MV-4-11 (cell line): ENCODE results near the gene MAST1.
"Not testable (repeated sequence)": the region's sequence is repeated elsewhere in the genome, so short reads cannot be mapped to it uniquely, and the experiment has no call there.

Experiments used
- DNase-seq: peaks from one replicate; lab custom pipeline; 2025; lab: John Stamatoyannopoulos, UW

Gene MAST1

DNA sequence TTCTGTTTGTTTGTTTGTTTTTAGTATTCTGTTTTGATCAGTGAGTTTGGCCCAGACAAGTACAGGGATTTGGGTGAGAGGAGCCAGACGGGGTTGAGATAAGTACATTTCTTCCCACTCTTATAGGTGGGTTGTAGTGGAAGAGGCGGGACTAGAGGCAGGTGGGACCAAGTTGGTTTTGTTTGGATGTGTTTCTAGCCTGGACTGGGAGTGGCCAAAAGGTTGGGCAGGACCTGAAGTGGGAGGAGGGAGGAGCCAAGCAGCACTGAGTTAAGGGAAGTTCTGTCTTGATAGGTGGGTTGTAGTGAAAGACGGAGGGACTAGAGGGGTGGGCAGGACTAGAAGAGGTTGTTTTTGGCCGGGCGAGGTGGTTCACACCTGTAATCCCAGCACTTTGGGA is 33.9 kb downstream of the MAST1 start:
- DNase-seq, result no peak

DNA sequence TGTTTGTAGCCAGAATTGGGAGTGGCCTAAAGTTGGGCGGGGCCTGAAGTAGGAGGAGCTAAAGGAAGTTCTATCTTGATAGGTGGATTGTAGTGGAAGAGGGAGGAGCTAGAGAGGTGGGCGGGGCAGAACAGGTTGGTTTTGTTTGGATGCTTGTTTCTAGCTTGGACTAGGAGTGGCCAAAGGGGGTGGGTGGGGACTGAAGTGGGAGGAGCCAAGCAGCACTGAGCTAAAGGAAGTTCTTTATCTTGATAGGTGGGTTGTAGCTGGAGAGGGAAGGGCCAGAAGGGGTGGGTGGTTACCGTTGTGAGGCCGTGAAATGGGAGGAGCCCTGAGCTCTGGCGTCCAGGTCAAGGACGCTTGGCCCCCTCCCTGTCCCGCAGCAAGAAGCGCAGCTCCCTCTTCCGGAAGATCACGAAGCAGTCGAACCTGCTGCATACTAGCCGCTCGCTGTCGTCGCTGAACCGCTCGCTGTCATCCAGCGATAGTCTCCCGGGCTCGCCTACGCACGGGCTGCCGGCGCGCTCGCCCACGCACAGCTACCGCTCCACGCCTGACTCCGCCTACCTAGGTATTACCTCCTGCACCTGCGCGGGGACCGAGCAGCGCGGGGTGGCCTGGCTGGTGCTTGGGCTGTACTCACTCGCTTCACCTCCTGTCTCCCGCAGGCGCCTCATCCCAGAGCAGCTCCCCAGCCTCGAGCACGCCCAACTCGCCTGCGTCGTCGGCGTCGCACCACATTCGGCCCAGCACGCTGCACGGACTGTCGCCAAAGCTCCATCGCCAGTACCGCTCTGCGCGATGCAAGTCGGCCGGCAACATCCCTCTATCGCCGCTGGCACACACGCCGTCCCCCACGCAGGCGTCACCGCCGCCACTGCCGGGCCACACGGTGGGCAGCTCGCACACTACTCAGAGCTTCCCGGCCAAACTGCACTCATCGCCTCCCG is 34.9 kb downstream of the MAST1 start:
- DNase-seq, result peak; percentile 28

DNA sequence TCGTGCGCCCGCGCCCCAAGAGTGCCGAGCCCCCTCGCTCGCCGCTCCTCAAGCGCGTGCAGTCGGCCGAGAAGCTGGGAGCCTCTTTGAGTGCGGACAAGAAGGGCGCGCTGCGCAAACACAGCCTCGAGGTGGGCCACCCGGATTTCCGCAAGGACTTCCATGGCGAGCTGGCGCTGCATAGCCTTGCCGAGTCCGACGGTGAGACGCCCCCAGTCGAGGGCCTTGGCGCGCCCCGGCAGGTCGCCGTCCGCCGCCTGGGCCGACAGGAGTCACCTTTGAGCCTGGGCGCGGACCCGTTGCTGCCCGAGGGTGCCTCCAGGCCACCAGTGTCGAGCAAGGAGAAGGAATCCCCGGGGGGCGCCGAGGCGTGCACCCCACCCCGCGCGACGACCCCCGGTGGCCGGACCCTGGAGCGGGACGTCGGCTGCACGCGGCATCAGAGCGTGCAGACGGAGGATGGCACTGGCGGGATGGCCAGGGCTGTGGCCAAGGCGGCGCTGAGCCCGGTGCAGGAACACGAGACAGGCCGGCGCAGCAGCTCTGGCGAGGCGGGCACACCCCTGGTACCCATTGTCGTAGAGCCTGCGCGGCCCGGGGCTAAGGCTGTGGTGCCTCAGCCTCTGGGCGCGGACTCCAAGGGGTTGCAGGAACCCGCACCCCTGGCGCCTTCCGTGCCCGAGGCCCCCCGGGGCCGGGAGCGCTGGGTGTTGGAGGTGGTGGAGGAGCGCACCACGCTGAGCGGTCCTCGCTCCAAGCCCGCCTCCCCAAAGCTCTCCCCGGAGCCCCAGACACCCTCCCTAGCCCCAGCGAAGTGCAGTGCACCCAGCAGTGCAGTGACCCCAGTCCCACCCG is 35.8 kb downstream of the MAST1 start:
- DNase-seq, result no peak

DNA sequence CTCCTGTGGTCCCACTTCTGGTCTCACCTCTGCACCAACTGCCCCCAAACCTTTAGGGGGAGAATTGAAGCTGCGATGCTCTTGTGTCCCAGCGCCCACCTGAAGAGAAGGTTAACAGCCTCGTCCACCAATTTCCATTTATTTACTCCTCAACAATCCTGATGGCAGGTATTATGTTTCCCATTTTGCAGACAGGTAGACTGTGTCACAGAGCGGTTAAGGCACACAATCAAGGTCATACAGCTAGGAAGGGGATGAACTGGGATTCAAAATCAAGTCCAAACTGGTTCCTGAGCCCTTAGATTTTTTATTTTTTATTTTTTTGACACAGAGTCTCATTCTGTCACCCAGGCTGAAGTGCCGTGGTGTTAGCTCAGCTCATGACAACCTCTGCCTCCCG is 36.8 kb downstream of the MAST1 start:
- DNase-seq, result no peak

DNA sequence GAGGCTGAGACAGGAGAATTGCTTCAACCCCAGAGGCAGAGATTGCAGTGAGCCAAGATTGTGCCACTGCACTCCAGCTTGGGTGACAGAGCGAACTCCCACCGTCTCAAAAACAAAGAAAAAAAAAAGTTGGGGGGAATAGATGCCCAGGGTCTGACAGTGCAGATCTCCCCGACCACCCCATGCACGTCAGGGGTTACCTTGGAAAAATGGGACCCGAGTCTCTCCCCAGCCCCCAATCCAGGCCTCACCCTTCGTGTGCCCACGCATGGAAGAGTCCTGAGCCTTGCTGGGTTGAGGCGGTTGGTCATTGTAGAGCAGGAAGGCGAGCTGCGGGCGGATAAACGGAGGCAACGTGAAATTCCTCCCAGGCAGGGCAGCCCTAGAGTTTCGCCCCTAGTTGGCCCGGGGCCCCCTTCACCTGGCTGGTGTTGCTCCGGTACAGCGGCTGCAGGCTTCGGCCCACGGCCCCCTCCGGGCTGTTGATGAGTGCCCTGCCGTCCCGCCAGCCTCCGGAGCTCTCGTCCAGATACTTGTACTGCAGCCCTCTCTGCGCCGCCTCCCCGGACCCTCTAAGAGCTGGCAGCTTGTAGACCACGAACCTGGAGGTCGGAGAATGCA is 42.3 kb downstream of the MAST1 start:
- DNase-seq, result no peak

DNA sequence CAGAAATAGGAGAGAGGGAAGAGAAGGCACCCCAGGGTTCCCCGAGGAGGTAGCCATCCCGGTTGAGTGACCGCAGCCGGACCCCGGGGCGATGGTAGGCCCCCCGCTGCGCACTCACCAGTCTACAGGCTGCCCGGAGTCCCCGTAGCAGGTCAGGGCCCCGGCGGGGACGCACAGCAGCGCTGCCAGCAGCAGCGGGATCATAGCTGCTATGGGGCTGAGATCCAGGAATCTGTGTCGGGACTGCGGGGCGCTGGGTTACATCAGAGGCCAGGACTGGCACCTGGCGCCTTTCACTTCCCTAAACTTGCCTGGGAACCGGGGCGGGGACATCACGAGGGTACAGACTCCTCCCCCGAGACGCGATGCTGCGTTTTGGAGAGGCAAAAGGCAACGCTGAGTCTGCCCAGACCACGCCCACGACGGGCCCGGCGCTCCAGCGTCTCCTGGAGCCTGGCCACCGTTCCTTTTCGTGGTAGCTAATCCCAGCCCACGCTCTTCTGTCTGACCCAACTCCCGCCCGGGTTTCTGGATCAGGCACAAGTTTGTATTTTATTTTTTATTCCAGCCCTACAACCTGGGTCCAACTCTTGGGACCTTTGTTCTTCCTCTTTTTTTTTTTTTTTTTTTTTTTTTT is 43.0 kb downstream of the MAST1 start, which contains the start of gene DNASE2:
Gene DNASE2 (minus strand): TSS at position 278 of the 637 bp plus-strand sequence. CDS start 74 bp downstream, at position 204.
- DNase-seq, result peak; percentile 99

DNA sequence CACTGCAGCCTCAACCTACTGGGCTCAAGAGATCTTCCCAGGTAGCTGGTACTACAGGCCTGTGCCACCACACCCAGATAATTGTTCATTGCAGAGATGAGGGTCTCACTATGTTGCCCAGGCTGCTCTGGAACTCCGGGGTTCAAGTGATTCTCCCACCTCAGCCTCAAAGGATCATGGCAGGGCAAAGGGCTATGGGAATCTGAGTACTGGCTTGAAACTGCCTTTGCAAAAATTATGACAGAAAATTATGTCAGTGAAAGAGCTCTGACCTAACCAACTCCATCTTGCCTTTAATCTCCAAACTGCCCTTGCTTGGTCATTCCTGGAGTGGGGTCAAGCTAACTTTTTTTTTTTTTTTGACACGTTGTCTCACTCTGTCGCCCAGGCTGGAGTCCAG is 44.3 kb downstream of the MAST1 start:
- no peak for DNase-seq

DNA sequence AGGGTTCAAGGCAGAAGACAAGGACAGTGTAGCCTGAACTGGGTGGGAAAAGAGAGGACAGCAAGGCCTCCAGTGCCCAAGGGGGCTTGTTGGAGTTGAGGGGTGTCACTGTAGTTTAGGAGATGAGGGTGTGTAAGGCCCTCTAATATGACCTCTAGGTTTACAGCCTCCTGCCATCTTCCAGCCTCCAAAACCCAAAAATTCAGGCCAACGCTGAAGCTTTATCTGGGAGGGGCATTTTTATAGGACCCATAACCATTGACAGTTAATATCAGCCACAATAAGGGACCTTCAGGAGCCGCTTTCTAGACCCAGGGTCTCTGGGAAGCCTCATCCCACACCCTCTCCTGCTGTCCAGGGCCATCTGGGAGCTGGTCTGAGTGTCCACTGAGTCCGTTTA is 45.9 kb downstream of the MAST1 start:
- DNase-seq, result no peak

DNA sequence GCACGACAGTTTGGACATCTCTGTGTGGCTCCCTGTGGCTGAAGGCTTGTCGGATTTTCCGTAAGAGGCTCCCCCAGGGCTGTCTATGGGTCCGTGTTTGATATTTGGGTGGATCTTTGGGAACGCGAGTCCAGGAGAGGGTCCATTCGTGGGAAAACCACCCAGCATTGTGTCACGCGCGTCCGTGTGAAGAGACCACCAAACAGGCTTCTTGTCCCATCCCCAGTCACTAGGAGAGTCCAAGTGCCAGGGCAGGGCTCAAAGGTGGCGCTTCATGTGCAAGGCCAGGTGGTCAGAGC is 46.3 kb downstream of the MAST1 start:
- DNase-seq, result no peak

DNA sequence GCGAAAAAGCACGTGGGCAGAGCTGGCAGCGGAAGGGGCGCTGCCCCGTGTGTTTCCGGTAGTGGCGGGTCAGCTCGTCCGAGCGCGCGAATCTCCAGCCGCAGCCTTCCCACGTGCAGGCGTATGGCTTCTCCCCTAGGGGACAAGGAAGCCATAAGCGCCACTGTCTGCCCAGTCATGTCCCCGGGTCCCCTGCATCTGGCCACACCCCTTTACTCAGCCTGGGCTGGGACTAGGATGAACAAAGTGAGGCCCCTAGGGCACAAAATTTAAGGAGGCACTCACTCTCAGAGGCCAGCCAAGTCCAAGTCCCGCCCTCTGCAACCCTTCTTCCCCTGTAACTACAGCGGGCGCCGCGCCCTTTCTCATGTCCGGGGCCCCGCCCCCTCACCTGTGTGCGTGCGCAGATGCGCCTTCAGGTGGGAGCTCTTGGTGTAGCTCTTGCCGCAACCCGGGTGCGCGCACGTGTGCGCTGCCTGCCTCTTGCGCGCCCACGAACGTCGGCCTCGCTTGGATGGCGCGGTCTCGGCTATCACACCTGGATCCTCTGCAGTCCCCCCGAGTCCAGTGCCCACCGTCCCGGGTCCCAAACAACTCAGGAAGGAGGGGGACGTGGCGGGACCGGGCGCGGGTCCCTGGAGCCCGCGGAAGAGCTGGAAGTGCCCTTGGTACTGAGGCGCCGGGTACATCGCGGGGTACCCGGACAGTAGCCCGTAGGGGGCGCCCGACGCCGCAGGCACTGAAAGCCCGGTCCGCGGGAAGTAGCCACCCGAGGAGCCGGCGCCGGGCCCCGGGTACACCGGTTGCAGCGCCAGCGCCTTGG is 46.8 kb downstream of the MAST1 start:
- DNase-seq, result peak; percentile 63

DNA sequence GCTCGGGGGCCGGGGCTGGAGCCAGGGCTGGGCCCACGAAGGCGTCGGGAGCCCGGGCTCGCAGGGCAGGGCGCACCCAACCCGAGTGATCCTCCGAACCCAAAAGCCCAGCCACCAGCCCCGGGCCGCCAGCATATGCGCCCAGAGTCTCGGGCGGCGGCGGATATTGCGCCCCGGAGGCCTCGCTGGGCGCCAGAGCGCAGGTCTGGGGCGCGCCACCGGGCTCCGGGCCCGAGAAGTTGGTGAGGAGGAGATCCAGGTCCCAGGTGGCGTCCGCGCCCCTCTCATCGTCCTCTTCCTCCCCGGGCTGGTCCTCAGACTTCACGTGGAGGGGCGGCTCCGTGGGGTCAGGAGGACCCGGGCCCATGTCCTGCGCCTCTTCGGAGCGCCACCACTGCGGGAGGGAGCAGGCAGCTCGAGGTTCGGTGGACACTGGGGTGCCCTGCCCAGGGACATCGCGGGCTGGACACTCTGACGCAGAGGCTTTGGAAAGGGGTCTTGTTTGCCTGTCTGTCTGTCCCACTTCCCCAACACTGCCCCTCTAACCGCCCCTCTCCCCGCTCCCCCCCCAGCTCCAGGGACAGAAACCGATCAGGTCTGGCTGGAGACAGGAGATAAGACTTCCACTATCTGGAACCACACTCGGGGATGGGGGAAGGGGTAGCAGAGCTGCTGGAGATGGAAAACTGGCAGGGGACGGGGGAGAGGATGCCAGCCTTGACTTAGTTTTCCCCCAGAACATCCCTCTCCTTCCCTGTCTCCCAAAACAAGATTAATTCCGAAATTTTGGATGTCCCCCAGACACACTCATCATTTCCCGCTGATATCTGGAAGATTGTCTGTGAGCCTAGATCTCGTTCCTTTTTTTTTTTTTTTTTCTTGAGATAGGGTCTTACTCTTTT is 47.7 kb downstream of the MAST1 start:
- no peak for DNase-seq

DNA sequence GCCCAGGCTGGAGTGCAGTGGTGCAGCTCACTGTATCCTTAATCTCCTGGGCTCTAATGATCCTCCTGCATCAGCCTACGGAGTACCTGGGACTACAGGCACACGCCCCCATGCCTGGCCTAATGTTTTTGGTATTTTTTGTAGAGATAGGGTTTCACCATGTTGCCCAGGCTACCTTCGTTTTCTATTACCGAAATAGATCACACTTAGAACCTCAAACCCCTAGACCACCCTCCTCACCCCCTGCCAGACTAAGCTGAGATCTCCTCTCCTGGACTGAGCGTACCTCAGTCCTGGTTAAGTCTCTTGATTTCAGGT is 48.3 kb downstream of the MAST1 start:
- no peak for DNase-seq

DNA sequence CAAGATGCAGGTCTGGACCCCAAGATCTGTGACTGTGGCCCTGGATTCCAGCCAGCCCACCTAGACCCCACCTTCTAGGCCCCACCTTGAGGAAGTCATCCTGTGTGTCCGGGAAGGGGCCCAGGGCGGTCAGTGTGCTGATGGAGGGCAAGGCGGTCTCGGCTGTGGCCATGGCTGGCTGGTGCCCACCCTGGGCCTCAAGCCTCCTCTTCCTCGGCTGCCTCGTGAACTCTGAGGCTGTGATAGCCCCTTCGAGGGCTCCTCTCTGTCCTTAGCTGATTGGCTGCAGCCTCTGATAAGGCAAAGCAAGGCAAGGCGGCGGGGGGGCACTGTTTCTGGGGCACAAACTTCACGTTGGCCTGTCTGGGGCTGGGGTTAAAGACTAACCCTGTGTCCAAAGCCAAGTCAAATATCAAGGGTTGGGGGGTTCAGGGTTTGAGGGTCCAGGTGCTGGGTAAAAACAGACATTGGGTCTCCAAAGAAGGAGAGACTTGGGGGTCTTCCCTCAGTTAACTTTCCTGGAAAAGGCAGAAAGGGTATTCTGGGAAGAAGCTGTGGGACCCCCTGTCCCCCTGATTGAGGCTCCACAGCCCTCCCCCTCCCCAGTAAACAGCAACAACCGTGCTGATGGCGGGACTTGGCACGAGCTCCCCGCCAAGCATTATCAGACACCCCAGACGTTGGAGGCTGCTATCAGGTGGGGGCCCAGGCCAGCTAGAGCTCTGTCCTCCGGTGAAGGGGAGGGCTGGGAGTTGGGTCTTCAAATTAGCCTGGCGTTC is 48.8 kb downstream of the MAST1 start, which contains the start of gene KLF1:
Gene KLF1 (minus strand): TSS at position 233 of the 779 bp plus-strand sequence. CDS start 61 bp downstream, at position 172.
- DNase-seq, result no peak

DNA sequence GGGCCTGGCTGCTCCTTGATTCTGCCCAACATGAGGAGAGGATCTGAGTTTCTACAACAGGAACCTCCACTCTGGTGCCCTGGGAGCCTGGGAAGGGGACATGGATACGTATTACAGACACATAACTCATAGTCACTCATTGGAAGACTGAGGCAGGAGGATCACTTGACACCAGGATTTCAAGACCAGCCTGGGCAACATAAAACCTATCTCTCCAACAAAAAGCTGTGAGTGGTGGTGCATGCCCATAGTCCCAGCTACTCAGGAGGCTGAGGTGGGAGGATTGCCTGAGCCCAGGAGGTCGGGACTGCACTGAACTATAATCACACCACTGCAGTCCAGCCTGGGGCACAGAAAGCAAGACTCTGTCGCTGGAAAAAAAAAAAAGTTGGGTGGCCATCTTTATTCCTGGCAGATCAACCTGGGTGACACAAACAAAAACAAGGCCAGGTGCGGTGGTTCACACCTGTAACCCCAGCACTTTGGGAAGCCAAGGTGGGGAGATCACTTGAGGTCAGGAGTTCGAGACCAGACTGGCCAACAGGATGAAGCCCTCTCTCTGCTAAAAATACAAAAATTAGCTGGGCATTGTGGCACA is 49.8 kb downstream of the MAST1 start:
- no peak for DNase-seq

DNA sequence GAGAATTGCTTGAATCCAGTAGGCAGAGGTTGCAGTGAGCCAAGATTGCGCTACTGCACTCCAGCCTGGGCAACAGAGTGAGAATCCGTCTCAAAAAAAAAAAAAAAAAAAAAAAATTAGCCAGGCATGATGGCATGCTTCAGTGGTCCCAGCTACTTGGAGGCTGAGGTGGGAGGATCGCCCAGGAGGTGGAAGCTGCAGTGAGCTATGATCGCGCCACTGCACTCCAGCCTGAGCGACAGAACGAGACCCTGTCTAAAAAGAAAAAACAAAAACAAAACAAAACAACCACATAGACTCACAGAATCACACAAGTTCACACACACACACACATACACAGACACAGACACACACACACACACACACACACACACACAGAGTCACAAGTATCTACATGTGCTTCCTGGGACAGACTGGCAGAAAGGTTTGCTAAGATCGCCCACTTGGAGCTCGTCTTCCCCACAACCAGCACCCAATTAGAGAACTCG is 52.0 kb downstream of the MAST1 start:
- not testable (repeated sequence) for DNase-seq

DNA sequence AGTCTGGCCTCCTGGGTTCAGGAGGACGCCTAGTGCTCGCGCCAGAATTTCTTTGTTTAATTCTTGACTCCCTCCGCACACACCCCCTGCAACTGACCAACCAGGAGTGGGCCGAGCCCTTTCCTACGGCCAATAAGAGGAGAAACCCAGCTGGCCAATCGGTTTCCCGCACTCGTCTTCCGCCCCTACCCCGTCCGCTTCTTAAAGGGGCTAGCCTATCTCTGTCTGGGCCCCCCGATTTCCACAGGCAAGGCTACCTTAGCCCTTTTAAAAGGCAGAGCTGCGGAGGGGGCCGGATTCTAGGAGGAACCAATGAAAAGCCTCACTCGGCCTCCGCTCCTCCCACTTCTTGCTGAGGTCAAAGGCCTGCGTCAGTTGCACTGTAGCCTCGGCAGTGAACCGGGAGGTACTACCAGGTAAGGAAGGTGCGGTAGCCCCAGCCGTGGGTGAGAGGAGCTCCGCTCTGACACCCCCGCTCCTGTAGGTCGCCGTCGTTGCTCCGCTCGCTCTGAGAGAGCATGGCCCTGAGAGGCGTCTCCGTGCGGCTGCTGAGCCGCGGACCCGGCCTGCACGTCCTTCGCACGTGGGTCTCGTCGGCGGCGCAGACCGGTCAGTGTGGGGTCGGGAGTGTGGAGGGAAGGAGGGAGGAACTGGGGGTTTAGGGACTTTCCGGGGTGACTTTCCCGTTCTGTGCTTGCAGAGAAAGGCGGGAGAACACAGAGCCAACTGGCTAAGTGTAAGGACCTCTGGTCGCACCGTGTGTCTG is 52.7 kb downstream of the MAST1 start, which contains the start of gene GCDH:
Gene GCDH (plus strand): TSS at position 374 of the 766 bp plus-strand sequence. CDS start 145 bp downstream, at position 519.
- DNase-seq, result peak; percentile 100

DNA sequence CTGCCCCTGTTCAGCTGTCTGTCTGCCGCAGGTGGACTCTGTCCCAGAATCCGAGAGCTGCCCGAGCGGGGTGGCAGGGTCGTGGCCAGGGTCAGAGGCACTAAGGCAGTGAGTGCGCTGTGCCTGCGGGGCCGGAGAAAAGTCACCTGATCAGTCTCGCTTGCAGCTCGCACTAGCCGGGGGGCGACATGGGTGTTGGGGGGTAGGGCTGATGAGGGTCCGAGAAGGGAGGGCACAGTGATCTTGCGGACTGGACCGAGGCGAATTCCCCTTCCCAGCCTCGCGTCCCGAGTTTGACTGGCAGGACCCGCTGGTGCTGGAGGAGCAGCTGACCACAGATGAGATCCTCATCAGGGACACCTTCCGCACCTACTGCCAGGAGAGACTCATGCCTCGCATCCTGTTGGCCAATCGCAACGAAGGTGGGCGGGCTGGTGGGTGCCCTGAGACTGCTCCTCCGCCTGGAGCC is 53.3 kb downstream of the MAST1 start:
- DNase-seq, result no peak

DNA sequence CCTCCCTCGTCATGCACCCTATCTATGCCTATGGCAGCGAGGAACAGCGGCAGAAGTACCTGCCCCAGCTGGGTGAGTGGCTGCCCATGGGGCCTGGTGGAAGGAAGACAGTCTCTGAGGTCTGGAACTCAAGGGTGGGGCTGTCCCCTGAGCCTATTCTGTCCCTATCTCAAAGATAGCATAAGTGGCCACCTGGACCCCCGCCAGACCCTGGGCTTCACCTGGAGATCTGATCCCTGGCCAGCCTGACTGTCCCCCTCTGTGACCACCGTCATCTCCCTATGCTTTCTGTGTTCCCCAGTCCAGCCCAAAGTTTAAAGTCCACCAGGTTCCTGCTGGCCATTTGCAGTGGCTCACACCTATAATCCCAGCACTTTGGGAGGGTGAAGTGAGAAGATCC is 55.3 kb downstream of the MAST1 start:
- DNase-seq, result no peak
